HG02798 (cell line): ENCODE results near the gene C5orf58.

Source experiments
- ATAC-seq: cut with Tn5 transposase; IDR thresholded peaks from one replicate; pipeline ENCODE4 v1.9.1; 2021; ENCODE audit warnings: mild to moderate bottlenecking; ENCODE audit not compliant: unreplicated experiment, poor library complexity

C5orf58 gene

DNA sequence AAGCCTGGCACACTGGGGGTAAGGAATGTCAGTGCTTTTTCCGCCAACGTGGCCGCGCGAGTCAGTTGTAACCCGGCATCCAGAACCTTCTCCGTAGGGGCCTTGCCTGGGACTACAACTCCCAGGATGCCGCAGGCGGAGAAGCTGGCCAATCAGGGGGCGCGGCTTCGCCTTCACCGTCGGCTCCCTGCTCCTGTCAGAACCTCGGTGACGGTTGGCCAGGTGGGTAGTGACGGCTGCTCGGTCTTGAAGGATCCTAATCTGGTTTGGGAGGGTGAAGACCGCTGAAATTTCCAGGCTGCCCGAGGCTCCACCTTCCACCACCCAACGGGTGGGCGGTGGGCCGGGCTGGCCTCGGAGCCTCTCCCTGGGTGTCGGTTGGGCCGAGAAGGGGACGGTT is at the start of gene C5orf58:
Gene C5orf58, plus strand, starts transcription at position 200 of the 400 bp plus-strand sequence. CDS start 1,992 bp downstream, outside the sequence.
- ATAC-seq, result no peak

GRCh38 chr5:170183816-170184687 is 48.7 kb upstream of the C5orf58 start:
- no peak for ATAC-seq

GRCh38 chr5:170184737-170185136 is 48.0 kb upstream of the C5orf58 start:
- ATAC-seq, result no peak

DNA sequence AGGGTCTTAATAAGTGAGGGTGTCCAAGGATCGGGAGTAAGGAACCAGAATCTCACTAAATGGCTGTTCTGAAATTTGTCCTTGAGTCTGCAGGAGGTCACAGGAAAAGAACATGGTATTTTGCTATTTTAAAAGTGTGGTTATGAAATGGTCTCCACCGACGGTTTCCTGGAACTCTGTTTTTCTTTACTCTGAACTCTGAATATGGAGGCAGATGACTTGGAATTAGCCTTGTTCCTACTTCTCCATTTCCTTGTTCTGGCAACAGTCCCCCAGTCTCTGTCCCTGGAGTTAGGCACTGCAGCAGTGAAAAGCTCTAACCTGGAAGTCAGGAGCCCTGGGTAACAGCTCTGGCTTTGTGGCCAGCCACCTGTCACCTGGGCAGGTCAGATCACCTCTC is 46.6 kb upstream of the C5orf58 start:
- ATAC-seq, result no peak

DNA sequence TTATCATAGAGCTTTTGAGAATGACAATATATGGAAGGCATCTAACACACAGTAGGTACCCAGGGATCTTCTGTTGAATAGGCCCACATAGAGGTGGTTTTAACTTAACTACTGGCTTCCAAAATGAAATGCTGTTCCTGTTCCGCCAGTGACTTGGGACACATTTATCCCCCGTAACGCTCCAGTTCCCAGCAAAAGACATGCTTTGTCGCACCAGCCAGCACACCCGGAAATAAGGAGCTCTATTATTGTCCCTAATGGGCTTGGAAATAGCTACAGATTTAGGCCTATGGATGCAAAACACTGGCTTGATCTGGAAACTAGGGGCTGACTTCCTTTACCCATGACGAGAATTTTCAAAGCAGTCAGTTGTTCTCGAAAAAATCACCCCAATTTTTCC is 45.9 kb upstream of the C5orf58 start:
- ATAC-seq, result no peak

DNA sequence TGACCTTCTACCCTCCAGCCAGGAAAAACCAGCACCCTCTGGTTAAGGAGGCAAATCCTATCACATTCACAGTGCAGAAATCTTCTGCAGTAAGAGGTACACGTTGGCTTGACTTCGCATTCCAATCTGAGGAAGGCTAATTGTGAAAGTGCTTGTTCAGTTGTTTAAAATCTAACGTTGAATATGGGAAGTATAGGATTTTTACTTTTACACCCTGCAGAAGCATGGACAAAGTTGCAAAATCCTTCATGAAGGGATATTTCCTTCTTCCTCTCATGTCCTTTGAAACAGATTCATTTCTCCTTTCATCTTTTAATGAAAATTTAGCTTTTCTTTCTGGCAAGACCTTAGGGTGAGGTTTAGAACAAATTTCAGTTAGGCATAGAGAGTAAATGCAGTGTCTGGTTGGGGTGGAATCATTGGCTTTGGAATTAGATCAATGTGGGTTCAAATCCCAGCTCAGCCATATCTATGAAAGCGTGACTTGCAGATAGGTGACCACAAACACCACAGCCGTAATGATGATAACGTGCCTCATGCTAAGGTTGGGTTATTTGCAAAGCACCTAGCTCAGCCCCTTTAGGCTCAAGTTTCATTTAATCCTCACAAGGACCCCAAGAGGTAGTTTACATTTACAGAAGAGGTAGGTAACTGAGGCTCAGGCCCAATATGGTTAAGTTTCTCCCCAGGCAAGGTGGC is 42.2 kb upstream of the C5orf58 start:
- no peak for ATAC-seq

- no peak for ATAC-seq
Observed at GRCh38 chr5:170192829-170193228, 40.0 kb upstream of the C5orf58 start.

DNA sequence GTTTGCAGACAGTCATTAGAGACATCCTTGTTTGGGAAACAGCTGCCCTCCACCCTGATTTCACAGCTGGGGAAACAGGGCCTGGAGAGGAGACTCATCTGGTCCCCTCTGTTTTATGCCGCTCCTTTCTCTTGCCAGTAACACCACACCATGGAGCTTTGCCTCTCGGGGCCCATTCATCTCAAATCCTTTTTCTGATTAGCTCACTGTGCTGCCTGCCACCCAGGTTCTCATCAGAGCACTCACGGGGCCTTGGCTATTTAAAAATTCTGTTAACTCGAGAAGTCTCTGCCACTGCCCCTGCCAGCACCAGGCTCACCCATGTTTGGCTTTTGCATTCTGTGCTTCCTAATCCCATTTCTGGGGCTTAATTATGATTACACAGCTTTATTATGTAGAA is 36.8 kb upstream of the C5orf58 start:
- no peak for ATAC-seq

- no peak for ATAC-seq
Observed at GRCh38 chr5:170200876-170201275, 31.9 kb upstream of the C5orf58 start.

- no peak for ATAC-seq
Observed at GRCh38 chr5:170201311-170201710, 31.5 kb upstream of the C5orf58 start.

DNA sequence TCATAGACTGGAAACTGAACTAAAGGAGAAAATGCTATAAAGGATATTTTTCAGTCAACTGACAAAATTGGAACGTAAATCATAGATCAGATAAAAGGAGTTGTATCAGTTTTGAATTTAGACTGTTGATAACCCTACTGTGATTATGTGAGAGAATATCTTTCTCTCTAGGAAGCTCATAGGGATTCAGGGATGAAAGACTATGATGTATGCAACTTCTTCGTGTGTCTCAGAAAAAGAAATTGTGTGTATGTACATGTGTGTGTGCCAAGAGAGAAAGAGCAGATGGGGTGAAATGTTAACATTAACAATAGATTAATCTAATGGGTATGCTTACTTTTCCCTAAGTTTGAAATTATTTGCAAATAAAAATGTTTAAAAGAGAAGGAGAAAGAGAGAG is 30.7 kb upstream of the C5orf58 start:
- no peak for ATAC-seq

DNA sequence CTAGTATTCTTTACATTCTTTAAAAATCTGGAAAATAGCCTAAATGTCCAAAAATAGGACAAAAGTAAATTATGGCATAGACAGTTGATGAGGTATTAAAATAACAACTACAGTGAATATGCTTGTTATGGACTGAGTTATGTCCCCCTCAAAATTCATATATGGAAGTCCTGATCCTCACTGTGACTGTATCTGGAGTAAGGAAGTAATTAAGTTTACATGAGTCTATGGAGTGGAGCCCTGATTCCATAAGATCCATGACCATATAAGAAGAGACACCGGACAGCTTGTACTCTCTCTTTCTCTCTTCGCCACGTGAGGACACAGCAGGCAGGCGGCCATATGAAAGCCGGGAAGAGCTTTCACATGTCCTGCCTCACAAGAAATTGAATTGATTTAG is 28.6 kb upstream of the C5orf58 start:
- ATAC-seq, result no peak

DNA sequence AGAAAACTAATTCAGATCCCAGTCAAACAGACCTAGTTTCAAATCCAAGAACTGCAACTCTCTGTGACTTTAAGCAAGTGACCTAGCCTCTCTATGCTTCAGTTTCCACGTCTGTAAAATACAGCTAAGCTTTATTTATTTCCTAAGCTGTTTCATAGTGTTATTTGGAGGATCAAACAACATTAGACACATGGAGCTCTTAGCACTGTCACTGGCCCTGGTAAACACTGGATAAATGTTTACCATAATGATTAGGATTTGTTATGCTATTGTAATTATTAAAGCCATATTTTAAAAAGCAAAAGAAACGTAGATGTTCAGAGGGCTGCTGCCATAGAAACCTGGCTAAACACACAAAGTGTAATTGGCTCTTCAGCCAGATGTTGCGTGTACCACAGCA is 26.6 kb upstream of the C5orf58 start:
- no peak for ATAC-seq

DNA sequence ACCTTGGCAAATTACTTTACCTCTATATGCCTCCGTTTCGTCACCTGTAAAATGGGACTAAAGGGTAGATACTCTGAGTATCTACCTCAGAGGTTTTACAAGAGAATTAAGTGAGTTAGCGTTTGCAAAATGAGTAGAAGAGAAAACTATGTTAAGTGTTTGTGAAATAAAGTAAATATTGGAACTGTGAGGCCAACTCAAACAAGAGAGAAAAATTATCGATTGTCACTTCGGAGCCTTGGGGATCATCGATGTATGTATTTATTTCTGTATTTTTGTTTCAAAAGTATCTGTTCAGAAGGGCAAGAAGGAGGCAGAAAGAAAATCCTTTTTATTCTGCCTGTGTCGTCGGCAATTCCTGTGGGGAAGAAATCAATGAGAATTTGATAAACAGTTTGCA is 25.8 kb upstream of the C5orf58 start:
- ATAC-seq, result no peak

DNA sequence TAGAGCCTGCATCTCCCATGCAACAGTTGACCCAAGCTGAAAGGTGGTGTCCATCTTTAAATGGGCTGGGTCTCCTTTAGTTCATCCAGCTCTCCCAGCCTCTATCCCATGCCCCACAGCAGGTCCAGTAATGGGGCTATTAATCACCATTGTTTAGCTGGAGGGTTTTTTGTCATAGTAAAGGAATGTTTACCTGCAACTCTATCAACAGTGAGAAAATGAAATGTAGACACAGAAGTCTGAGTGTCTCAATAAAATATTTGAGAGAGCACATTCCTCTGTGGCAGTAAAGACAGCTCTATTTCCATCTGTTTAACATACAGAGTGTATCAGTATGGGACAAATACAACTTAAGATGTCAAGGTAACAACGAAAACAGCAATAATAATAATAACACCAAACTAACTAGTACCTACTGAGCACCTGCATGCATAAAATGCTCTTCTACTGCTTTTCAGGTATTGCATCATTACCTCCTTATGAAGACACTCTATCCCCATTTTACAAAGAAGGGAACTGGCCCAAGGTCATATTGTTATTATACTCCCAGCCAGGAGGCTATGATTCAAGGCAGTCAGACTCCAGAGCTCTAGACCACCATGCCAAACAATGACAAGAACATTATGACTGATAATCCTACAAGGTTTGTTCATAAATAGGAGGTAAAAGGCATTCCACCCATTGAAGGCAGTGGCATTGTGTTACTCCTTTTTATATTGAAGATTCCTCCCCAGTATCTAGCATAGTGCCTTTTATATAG is 21.0 kb upstream of the C5orf58 start:
- no peak for ATAC-seq

DNA sequence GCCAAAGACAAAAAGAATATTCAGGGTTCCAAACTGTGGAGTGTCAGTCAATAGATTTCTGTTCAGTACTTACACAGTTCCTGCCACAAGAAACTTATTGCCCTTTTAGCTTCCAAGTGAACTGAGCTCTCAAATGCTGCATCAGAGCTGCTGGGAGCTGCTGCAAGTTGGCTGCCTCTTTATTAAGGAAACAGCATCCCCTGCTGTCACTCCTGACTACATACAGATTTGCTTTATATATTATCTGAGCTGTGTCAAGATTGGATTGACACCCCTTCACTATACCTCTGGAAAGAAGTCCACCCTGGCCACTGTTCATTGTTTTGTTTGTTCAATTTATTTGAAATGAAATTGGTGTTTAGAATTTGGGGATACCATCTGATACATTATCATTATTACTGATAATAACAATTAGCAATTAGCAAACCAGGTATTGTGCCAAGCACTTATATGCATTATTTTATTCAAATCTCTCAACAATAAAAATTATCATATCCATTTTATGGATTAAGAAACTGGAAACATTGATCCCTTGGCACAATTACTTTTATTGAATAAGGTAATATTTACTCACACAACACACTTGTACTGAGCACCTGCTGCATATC is 16.4 kb upstream of the C5orf58 start:
- ATAC-seq, result no peak

DNA sequence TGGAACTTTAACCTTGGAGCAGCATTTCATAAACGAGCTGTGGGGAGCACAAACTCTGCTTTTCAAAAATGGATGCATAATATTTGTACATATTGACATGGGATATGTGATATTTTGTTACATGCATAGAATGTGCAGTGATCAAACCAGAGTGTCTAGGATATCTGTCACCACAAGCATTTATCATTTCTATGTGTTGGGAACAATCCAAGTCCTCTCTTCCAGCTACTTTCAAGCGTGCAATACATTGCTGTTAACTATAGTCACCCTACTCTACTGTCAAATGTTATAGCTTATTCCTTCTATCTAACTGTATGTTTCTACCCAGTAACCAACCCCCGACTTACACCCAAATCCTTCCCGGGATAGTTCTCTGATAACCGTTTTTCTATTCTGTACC is 15.0 kb upstream of the C5orf58 start:
- ATAC-seq, result no peak

- ATAC-seq, result no peak
Observed at GRCh38 chr5:170218726-170219125, 14.1 kb upstream of the C5orf58 start.

DNA sequence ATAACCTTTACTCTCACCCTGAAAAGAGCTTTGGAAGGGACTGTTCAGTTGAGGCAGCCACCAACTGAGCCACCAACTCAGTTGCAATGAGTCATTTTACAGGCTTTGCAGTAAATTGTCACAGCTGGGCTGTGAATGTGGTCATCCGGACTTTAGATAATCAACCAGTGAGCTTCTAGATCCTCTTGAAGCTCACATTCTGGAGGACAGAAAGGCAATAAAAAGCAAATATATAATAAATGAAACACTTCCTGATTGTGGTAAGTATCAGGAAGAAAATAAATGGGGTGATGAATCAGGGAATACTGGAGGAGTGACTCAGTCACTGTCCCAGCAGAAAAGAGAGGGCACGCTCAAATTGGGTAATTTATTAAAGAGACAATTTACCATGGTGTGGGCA is 13.2 kb upstream of the C5orf58 start:
- ATAC-seq, result no peak

GRCh38 chr5:170220191-170220590 is 12.6 kb upstream of the C5orf58 start:
- no peak for ATAC-seq

DNA sequence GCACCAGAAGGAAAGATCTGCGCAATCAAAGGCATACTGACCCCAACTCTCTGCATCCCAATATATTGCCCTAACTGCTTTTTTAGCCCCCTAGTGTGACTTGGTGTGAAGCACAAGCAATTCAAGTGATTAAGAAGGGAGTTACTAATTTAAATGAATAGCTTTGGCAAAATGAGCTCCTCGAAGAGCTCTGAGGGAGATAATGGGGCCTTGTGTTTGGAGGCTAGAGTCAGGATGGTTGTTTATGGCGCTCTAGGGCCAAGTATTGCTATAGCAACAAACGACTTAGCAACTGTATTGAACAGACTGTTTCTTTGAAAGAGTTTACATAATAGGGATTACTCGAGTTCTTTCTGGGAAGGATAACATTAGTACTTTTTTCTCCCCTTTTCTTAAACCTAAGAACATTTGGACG is 11.5 kb upstream of the C5orf58 start:
- ATAC-seq, result no peak
